HG02973 (cell line): ENCODE data around the gene KRTAP5-2.
"Not testable (repeated sequence)": the region's sequence is repeated elsewhere in the genome, so short reads cannot be mapped to it uniquely, and the experiment has no call there.

Experiments used
- ATAC-seq: cut with Tn5 transposase; IDR thresholded peaks from one replicate; pipeline ENCODE4 v1.9.1; 2021; ENCODE audit warnings: moderate library complexity; ENCODE audit not compliant: unreplicated experiment

The KRTAP5-2 gene, protein sequence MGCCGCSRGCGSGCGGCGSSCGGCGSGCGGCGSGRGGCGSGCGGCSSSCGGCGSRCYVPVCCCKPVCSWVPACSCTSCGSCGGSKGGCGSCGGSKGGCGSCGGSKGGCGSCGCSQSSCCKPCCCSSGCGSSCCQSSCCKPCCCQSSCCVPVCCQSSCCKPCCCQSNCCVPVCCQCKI

DNA sequence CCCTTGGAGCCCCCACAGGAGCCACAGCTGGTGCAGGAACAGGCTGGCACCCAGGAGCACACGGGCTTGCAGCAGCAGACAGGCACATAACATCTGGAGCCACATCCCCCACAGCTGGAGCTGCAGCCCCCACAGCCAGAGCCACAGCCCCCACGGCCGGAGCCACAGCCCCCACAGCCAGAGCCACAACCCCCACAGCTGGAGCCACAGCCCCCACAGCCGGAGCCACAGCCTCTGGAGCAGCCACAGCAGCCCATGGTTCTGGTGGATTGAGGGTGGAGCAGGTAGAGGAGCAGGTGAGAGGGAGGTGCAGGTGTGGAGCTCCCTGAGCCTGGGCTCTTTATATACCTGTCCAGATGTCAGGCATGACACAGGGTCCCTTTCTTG lies at the start of gene KRTAP5-2:
Gene KRTAP5-2 (minus strand): TSS at position 301 of the 387 bp plus-strand sequence. CDS start 44 bp downstream, at position 257.
- no peak for ATAC-seq

DNA sequence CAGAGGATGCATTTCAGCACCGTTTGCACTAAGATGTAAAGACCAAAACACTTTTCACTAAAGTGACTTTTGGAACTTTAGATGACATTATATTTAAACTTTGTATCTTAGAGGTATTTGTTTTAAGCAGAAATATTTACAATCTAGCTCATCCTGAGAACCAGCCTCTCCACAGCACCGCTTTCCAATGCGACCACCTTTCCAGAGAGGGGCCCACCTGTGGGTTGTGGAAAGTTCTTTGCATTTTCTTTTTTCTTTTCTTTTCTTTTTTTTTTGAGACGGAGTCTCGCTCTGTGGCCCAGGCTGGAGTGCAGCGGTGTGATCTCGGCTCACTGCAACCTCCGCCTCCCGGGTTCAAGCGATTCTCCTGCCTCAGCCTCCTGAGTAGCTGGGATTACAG lies 48.4 kb upstream of the KRTAP5-2 start:
- not testable (repeated sequence) for ATAC-seq

DNA sequence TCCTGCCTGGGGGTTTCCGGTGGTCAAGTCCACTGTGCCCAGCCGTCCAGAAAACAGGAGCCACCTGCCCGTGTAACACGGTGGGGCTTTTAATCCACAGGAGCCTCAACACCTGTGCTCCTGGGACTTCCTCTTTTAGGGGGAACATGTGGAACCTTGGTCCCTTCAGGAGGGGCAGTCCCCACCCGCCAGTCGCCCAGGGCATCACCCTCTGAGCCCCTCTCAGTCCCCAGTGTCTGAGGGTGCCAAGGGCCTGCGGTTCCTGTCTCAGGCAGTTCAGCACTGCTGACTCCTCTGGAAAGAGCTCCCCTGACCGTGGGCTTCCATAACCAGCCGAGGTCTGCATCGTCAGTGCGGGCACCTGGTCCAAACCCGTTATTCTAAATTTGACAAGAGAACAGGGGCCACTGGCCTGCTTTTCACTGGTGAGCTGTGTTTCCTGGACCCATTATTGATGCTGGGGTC lies 47.3 kb upstream of the KRTAP5-2 start:
- ATAC-seq, result no peak

DNA sequence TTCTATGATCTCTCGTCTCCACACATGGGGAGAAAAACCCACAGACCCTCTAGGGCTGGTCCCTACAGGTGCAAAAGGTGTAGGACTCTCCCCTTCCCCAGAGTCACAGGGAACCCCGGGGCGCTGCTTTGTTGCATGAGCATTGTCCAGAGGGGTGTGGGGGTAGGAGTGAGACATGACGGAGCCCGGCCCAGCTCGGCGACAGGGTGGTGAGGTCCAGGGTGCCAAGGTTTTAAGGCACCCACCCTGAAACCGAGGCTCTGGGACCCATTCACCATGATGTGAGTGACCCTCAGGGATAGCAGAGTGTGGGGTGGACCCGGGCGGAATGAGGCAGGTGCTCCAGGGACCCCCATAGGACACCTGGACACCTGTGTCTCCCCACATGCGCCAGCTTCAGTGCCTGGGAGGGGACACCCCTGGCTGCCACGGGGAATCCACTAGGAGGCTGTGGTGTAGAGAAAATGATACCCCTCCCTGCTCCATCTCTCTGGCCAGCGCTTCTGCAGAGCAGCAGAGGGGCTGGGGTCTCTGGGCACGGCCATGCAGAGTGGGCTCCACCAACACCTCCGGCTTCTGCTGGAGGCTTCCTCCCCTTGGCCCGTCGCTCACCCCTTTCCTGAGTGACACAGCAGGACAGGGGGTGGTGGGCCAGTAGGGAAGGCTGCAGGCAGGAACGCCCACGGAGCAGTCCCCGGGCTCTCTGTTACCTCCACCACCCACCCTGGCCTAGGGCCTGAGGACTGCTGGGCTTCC lies 46.7 kb upstream of the KRTAP5-2 start:
- no peak for ATAC-seq

DNA sequence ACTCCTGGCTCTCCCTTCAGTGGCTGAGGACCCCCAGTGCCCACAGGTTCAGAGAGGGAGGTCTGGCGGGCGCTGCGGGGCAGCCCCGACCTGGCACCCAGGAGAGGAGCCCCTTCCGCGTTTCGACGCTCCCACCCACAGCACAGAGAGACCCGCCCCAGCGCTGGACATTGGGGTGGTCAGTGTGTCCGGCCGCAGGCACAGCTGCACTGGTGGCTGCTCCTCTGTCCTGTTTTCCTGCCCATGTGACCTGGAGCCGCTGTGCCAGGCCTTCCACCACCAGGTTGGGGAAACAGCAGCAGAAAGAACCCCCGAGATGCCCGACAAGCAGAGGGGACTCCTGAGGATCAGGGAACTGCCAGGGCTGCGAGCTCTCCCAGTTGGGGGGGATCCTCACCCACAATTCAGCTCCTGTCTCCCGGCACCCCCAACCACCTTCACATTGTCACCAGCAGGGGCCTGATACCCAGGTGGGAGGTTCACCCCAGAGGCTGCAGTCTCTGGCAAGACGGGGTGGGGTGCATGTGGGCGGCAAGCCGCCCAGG lies 45.1 kb upstream of the KRTAP5-2 start:
- ATAC-seq, result no peak

DNA sequence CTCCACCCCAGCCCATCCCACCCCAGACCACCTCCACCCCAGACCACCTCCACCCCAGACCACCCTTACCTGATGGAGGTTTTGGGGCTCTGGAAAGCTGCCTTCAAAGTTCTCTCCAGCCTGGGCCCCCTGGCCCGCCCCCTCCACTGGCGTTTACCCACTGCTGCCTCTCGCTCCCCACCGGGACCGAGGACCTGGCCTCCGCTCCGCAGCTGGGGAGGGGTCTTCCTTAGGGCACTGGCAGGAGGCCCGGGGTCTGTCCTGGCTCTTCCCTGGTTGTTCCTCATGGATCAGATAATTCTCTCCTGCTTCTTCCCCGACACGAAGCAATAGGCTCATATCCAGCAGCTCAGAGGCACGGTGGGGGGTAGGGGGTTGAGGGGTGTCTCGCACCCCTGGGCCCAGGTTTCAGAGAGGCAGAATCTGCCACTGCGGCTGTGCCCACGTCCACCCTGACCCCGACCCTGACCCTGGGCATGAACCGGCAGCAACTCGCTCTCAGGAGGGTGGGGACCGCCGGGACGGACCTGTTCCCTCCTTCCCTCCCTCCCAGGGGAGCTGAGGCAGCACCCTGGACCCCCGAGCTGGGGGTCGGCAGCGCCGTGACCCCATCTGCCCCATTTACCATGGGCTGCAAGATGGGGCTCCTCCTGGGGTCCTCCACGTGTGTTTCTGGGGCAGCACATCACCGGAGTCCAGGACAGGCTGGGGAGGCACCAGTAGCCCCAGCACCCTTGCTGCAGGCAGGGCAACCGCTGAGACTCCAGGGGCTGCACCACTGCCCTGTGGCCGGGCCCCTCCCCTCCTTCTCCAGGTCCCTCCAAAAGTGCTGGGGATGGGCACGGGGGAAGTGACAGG lies 44.4 kb upstream of the KRTAP5-2 start:
- no peak for ATAC-seq

DNA sequence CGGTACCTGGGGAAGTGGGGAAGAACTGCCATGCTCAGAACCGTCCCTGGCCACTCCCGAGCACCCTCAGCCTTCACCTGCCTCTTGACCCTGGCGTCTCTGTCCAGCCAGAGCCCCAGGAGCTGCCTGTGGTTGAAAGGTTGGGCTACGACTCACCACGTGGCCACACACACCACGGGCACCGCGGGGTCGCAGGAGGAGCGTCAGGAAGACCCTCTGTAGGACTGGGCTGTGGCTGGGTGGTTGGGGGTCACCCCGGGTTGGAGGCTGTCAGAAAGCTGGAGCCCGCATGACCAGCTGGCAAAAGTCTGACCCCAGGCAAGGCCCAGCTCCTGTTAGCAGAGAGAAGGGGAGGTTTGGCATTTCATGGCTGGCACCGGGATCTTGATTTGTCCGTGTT lies 43.0 kb upstream of the KRTAP5-2 start:
- ATAC-seq, result no peak

DNA sequence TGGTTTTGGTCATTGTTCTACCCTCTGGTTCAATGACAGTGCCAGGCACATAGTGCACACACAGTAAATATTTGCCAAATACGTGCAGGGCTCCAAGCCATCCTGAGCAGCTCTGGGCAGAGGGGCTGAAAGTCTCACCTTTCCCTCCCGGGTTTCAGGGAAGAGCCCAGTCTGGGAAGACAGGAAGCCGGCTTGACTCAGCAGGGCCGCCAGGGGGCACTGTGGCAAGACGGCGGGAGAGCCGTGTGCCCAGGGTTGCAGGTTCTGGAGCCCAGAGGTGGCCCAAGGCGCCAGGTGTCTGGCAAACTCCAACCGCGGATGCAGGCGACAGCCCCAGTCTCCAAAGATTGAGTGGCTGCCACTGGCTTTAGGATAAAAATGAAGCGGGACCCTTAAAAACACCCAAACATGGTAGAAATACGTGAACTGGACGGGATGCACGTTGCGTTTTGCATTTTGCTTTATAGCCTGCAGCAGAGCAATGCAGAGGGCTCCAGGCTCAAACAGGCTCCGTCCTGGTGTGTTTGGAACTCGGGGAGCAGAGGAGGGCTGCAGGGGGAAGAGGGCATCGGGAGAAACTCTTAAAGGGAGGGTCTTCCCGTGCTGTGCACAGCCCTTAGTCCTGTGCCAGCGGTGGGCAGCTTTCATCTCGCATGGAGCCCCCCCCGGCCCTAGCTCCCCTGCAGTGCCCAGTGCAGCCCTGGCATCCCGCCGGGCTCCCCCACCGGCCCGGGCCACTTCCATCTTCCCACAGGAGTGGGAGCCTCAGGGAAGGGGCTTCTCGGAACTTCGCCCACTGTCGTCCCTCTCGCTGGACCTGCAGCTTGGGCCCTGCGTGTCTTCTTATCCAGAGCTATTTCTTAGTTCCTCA lies 42.2 kb upstream of the KRTAP5-2 start:
- ATAC-seq, result no peak

DNA sequence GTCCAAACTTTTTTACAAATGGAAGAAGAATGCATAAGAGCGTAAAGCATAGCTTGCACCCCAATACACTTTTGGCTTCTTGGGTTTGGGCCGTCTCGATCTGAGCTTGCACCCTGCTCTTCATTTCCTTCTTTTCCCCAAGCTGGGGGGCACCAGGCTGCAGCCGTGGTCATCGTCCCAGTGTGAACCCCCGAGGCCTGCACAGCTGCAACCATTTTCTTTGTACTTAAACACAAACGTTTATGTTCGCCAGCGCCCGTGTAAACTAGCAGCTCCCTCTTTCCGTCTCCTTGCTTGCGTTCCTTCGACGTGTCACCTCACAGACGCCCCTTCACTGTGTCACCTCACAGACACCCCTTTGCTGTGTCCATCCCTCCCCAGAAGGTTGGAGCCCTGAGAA lies 41.6 kb upstream of the KRTAP5-2 start:
- ATAC-seq, result no peak

DNA sequence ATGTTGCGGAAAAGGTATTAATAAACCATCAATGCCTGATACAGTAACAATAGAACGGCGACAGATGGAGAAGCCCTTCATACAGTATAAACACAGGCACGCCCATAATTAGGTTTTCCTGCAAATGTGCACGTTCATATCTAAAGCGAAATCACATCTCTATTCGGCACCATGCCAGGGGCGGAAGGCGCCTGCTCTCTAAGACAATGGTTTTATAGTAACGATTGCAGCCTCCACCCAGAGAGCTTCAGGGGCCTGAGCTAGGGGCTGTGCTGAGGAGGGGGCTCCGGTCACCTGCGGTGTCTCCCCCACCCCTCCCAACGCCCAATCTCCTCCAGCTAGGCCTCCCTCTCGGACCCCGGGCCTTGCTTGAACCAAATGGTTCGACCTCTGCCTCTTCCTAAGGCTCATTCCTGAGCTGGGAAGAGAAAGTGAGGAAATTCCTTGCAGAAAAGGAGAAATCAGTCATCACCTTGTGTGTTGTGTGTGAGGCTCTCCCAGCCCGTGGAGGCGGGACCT lies 41.1 kb upstream of the KRTAP5-2 start:
- no peak for ATAC-seq

DNA sequence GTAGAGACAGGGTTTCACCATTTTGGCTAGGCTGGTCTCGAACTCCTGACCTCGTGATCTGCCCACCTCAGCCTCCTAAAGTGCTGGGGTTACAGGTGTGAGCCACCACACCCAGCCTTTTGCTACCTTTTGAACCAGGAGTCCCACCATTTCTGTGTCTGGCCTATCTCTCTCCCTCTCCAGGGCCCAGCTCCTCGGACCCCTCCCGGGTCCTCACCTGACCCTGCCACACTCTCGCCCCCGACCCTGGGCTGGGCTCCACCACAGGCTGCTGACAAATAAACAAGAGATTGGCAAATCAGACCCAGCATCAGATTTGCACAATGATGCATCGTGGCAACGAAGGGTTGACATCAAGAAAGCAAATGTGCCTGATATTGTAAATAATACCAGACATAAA lies 40.2 kb upstream of the KRTAP5-2 start:
- ATAC-seq, result no peak

DNA sequence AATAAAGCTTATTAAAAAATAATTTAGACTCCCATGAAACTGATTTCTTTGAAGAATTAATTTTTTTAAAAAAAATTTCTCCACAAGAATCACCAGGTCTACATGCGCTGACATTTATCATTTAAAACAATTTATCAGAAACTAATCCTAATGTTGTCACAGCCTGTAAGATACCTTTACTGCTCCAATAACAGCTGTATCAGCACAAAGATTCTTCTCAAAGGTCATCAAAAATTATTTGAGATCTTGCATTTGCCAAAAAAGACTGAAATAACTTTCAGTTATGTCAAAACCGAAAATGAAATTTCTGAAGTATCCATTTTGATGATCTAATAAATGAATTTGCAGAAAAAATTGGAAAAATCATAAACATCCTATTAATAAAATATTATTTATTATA lies 39.5 kb upstream of the KRTAP5-2 start:
- no peak for ATAC-seq

DNA sequence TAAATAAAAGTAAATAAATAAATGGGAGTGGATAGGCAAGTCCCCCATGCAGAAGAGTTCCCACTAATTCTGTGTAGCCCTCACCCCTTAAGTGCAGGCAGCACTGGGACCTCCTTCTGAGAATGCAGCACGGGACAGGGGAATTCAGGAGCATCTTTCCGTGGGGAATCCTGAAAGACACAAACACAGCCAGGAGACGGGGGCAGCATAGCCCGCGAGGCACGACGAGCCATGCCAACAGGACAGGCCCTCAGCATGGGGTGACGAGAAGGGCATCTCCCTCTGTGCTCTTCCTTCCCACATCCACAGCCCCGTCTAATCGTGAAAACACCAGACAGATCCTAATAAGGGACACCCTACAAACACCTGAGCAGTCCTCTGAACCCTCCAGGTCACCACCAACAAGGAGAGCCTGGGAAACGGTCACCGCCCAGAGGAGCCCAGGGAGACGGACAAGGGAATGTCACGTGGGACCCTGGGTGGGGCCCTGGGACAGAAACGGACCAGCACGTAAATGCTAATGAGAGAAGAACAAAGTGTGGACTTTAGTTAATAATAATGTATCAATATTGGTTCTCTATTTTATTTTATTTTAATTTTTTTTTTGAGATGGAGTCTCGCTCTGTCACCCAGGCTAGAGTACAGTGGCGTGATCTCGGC lies 38.3 kb upstream of the KRTAP5-2 start:
- ATAC-seq, result no peak

DNA sequence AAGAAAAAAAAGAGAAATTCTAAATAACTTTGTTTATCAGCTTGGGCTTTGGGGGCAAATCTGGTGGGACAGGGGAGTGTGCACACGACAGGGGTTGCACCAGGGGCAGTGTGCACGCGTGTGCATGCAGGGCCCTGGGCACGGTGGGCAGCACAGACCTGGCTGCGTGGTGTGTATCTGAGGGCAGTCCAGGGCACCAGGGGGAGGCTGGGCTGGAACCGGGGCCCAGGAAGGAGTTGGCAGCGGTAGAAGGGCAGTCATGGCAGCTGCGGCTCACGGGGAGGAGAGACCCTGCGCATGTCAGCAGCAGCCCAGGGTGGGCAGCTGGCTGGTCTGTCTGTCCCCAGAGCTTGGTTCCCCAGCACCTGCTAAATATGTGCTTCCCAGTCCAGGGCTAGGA lies 35.8 kb upstream of the KRTAP5-2 start:
- ATAC-seq, result no peak

DNA sequence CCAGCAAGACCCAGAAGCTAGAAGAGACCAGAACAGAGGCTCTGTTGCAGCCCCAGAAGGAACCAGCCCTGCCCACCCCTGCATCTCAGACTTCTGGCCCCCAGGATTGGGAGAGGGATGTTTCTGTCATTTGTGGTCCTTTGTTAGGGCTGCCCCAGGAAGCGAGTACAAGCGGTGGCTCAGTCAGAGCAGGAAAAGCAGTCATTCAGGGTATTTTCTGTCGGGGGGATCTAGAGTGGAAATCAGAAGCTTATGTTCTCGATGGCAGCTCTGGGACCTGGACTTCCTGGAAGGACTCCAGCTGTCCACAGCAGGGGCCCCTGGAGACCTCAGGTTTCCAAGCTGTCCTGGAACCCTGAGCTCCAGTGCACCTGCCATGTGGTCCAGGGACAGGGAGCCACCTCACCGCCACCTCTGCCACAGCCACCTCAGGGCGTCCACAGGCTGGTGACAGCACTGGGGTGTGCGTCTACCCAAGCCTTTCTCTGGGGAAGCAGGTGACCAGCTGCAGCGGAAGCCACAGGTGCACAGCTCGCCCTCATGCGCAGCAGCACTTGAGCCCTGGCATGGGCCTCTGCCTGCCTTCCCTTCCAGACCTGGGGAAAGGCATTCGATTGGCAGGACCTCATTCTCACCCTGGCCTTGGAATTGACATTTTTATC lies 34.1 kb upstream of the KRTAP5-2 start:
- no peak for ATAC-seq

DNA sequence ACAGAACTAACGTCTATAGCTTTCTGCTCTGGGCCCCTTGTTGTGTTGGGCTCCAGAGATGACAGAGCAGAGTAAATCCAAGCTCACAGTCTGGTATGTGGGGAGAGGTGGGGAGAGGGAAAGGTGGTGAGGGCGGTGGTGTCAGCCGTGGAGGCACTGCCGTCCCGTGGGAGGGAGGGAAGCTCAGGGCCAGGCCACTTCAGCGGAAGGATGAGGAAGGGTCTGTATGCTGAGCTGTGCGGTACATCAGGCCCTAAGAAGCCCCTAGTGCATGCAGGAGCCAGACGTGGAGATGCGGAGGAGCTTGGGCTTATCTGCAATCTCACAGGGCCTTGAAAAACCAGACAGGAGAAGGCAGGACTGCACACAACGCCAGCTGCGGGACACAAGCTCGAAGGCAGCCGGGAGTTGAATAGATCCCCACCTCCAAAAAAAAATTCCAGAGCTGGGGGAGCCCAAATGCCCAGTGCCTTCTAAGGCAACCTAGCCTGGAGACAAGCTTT lies 33.0 kb upstream of the KRTAP5-2 start:
- no peak for ATAC-seq

DNA sequence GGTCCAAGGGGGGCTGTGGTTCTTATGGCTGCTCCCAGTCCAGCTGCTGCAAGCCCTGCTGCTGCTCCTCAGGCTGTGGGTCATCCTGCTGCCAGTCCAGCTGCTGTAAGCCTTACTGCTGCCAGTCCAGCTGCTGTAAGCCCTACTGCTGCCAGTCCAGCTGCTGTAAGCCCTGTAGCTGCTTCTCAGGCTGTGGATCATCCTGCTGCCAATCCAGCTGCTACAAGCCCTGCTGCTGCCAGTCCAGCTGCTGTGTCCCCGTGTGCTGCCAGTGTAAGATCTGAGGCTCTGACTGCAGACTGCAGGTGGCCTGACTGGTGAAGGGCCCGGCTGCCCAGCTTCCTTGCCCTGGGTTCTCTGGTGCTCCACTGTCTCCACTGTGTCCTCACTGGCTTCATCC lies 32.2 kb upstream of the KRTAP5-2 start:
- ATAC-seq, result no peak

DNA sequence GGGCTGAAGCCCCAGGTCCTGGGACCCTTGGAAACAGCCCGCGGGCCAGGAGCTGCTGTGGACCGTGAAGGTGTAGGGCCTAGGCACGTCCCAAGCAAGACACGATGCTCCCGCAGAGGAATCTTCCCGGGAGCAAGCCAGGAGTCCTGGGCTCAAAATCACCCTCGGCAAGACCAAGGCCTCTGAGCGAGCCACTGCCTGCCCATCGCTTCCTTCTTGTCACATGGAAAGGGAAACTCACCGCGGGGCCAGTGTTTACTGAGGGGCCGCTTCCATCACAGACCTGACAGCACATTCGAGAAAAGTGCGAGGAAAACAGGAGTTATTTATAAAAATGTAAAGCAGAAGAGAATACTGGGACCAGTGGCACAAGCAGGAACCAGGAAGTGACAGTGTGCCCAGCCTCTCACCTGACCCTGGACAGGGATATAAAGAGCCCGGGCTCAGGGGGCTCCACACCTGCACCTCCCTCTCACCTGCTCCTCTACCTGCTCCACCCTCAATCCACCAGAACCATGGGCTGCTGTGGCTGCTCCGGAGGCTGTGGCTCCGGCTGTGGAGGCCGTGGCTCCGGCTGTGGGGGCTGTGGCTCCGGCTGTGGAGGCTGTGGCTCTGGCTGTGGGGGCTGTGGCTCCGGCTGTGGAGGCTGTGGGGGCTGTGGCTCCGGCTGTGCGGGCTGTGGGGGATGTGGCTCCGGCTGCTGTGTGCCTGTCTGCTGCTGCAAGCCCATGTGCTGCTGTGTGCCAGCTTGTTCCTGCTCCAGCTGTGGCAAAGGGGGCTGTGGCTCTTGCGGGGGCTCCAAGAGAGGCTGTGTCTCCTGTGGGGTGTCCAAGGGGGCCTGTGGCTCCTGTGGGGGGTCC lies 31.5 kb upstream of the KRTAP5-2 start, which contains the start of gene KRTAP5-5:
Gene KRTAP5-5 (plus strand): TSS at position 450 of the 860 bp plus-strand sequence. CDS start 66 bp downstream, at position 516.
- no peak for ATAC-seq
